ENCODE measurements around the gene TSTD1. TPM values are rescaled to one million over a fixed set of nuclear protein-coding genes. Genes with fewer than 3 reads are reported as not detected.

TSTD1 gene
- total and polyA plus RNA-seq, 7 donors, result 2.5 to 33.9 (median 10.4) TPM

GRCh38 chr1:161054232-161054631, 15.5 kb upstream of the TSTD1 start:
- intact Hi-C loops (cut with DNase I), result no loop called here
- Histone ChIP-seq H3K4me1 (no peaks in the 10 kb centered on the region), H3K27me3 (ENCODE audit: insufficient read depth in 3 of 3, low read length in 2 of 3) (peaks cover 0 to 13% (median 2%) of the 10 kb centered on the region in 3 donors), H3K4me3 (no peak overlapping the region), H3K27ac (no peak overlapping the region), H3K9me3 (no peaks in the 10 kb centered on the region), H3K36me3 (ENCODE audit: insufficient read depth in 1 of 2, low read depth in 1 of 2) (no peaks in the 10 kb centered on the region)
- ATAC-seq (no peak), DNase-seq (no peak)
- WGBS, 3 donors, result 77 to 89% (median 84%) methylated on average over 4 of the region's 4 CpGs
- TF ChIP-seq CTCF (IDR thresholded peaks at IDR 0.05), result no peak

- H3K4me1 ChIP-seq, result no peaks in the 10 kb centered on the region
- no peaks in the 10 kb centered on the region for H3K36me3 ChIP-seq (ENCODE audit: insufficient read depth in 1 of 2, low read depth in 1 of 2)
- no peaks in the 10 kb centered on the region for H3K9me3 ChIP-seq
- peaks cover 0 to 13% (median 2%) of the 10 kb centered on the region in 3 donors for H3K27me3 ChIP-seq (ENCODE audit: insufficient read depth in 3 of 3, low read length in 2 of 3)
- ATAC-seq, result no peak
- H3K27ac ChIP-seq, result no peak overlapping the region
- WGBS, 3 donors, result 54 to 63% (median 61%) methylated on average over 3 of the region's 3 CpGs
- DNase-seq, result no peak
- H3K4me3 ChIP-seq, result no peak overlapping the region
- intact Hi-C loops (cut with DNase I), result no loop called here
- no peak for TF ChIP-seq CTCF (IDR thresholded peaks at IDR 0.05)
These were observed 14.1 kb upstream of the TSTD1 start for GRCh38 chr1:161052899-161053298.

GRCh38 chr1:161051219-161051618, 12.5 kb upstream of the TSTD1 start:
- WGBS, 3 donors, result 90 to 92% (median 90%) methylated on average over 8 to 10 of the region's 10 CpGs
- Histone ChIP-seq H3K36me3 (ENCODE audit: insufficient read depth in 1 of 2, low read depth in 1 of 2) (no peaks in the 10 kb centered on the region), H3K4me1 (no peaks in the 10 kb centered on the region), H3K27ac (no peak overlapping the region), H3K4me3 (no peak overlapping the region), H3K27me3 (ENCODE audit: insufficient read depth in 3 of 3, low read length in 2 of 3) (peaks cover 0 to 13% (median 4%) of the 10 kb centered on the region in 3 donors), H3K9me3 (no peaks in the 10 kb centered on the region)
- intact Hi-C loops (cut with DNase I), result no loop called here
- DNase-seq (no peak), ATAC-seq (no peak)
- no peak for TF ChIP-seq CTCF (IDR thresholded peaks at IDR 0.05)

GRCh38 chr1:161048949-161049722, 10.4 kb upstream of the TSTD1 start:
- Histone ChIP-seq H3K4me3 (no peak overlapping the region), H3K27ac (no peak overlapping the region), H3K4me1 (peaks cover 7% of the 10 kb centered on the region), H3K36me3 (ENCODE audit: insufficient read depth in 1 of 2, low read depth in 1 of 2) (no peaks in the 10 kb centered on the region), H3K9me3 (no peaks in the 10 kb centered on the region), H3K27me3 (ENCODE audit: insufficient read depth in 3 of 3, low read length in 2 of 3) (peaks cover 0 to 5% (median 3%) of the 10 kb centered on the region in 3 donors)
- TF ChIP-seq CTCF (IDR thresholded peaks at IDR 0.05), result no peak
- no peak for DNase-seq
- WGBS, 3 donors, result 86 to 92% (median 91%) methylated on average over 5 of the region's 5 CpGs
- intact Hi-C loops (cut with DNase I), result loop anchor here (5.0 kb wide), 2 partner anchors 83 to 103 kb away; partner anchors contain the start of genes DEDD (in 1 of the 2) and UFC1 (in 1 of the 2)
- no peak for ATAC-seq
